ENCODE measurements around the gene SLC22A2.

SLC22A2 gene

DNA sequence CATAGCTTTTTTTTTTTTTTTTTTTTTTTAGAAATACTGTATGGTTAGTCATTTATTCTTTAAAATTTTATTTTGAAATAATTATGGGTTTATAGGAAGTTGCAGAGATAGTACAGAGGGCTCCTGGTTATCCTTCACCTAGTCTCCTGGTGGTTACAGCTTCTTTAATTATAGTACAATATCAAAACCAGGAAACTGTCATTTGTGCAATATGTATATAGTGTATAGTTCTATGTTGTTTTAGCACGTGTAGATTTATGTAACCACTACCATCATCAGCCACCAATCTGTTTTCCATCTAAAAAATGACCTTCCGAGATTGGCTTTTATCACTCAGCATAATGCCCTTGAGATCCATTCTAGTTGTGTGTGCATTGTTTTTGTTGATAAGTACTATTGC lies 54.7 kb downstream of the SLC22A2 start:
- no peak for DNase-seq

DNA sequence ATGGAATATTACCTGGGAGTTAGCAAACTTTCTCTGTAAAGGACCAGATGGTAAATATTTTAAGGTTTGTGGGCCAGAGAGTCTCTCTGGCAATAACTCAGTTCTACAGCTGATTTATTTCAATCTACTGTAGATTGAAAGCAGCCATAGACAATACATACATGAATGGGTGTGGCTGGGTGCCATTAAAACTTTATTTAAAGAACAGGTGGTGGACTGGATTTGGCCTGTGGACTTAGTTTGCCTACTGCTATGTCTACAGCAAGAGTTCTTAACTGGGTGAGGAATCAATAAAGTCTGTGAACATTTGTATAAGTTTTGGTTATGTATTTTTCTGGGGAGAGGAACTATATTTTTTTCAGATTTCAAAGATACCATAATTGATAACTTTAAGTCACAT lies 55.1 kb downstream of the SLC22A2 start:
- DNase-seq = no peak

DNA sequence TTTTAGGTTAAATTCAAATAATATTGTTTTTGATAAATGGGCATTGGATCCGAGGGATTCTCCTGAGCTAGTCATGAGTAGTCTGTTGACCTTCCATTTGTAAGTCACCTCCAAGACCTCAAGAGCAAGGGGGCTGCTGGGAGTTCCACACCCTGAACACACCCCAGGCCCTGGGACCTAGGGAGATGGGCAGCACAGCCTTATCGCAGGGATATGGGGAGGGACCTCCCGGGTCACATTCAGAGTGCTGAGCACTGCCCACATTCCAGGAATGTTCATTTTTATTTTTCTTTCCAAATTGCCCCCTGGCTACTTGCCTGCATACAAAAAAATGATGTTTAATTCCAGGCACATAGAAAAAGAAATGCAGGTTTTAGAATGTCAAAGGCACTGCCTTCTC lies 55.5 kb downstream of the SLC22A2 start:
- DNase-seq = no peak

- DNase-seq = no peak
Observed at GRCh38 chr6:160202411-160202810, 56.2 kb downstream of the SLC22A2 start.

DNA sequence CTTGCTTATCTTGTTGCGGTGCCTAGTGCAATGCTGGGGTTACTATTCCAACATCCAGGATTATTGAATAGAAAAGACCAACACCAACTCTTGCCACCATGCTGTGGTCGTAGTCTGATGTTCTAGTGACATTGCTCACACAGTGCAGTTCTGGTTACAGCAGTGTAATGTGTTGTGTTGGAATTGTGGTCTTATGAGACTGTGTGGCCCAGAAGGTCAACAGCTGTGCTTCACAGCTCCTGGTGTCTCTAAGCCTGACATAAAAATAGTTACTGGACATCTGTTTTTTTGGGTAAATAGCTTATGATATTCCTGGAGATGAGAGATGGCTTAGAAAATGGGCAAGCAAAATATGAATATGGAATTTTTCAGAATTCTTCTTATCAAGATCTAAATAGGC lies 57.6 kb downstream of the SLC22A2 start:
- no peak for DNase-seq

- no peak for DNase-seq
Observed at GRCh38 chr6:160198606-160199211, 59.9 kb downstream of the SLC22A2 start.

GRCh38 chr6:160197662-160198061 lies 61.0 kb downstream of the SLC22A2 start:
- no peak for DNase-seq

- DNase-seq = no peak
Observed at GRCh38 chr6:160194808-160195207, 63.8 kb downstream of the SLC22A2 start.

GRCh38 chr6:160192840-160193239 lies 65.8 kb downstream of the SLC22A2 start:
- no peak for DNase-seq

DNA sequence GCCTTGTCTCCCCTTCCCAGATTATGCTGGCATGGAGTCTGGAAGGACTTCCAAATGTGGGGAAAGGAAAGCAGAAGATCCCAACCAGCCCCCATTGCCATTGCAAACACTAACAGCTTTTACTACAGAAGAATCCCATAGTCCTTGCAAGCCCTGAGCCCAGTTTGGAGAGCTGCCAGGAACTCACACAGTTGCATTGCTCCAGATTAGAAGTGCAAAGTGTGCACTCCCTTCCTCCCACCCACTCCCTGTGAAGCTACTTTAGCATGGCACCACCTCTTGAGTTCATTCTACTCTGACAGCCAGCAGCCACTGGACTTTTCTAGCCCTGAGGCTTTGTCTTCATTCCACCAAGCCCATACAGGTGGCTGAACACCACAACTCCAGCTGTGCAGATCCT lies 67.6 kb downstream of the SLC22A2 start:
- DNase-seq = no peak

GRCh38 chr6:160190081-160190480 lies 68.5 kb downstream of the SLC22A2 start:
- no peak for DNase-seq

GRCh38 chr6:160188773-160189172 lies 69.8 kb downstream of the SLC22A2 start:
- DNase-seq = no peak

DNA sequence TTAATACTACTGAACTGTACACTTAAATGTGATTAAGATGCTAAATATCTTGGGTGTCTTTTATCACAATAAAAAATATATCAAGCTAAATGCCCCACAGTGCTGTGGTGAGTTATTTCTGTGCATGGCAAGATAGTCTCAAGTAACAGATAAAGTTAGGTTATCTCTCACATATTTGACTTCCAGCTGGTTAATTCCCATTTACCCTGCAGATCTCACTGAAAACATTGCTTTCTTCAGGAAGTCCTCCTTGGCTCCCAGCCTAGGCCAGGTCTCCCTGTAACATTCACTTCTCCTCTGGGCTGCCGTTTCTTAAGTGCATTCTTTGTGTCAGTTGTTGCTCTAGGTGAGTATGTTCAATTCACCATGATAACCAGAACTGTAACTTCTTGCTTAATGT lies 77.9 kb downstream of the SLC22A2 start:
- DNase-seq = no peak

DNA sequence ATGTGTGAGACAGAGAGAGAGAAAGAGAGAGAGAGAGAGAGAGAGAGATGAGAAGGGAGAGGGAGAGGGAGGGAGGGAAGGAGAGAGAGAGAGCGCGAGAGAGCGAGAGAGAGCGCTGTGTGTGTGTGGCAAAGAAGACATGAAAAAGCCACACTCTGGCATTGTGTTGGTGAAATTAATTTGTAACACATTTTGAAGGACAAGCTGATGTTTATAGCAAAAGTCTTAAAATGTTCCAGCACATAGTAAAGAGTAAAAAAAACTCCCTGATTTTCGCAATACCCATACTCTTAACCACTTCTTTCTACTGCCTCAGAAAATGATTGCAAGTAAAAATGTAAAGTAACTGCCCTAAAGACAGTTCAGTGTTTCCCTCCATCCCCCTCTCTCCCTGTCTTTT lies 80.3 kb downstream of the SLC22A2 start:
- no peak for DNase-seq

- DNase-seq = no peak
Observed at GRCh38 chr6:160177220-160177619, 81.4 kb downstream of the SLC22A2 start.

- no peak for DNase-seq
Observed at GRCh38 chr6:160174681-160175080, 83.9 kb downstream of the SLC22A2 start.

GRCh38 chr6:160173806-160174527 lies 84.7 kb downstream of the SLC22A2 start:
- DNase-seq = no peak

DNA sequence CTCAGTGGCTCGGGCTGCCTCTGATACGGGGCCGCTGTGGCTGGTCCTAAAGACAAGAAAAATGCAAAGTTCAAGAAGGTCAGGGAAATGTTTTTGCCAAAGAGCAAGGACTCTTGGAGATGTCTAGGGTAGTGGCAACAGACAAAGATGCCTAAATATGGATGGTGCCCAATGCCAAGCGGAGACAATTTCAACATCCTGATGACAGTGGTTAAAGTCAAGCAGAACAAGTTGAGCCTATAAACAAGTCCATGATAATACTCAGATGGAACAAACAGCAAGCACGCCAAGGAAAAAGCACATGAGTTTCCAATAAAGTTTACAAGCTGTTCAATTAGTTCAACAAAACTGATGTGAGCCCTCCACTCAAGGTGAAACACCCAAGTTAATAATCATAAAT lies 85.9 kb downstream of the SLC22A2 start:
- DNase-seq = no peak

DNA sequence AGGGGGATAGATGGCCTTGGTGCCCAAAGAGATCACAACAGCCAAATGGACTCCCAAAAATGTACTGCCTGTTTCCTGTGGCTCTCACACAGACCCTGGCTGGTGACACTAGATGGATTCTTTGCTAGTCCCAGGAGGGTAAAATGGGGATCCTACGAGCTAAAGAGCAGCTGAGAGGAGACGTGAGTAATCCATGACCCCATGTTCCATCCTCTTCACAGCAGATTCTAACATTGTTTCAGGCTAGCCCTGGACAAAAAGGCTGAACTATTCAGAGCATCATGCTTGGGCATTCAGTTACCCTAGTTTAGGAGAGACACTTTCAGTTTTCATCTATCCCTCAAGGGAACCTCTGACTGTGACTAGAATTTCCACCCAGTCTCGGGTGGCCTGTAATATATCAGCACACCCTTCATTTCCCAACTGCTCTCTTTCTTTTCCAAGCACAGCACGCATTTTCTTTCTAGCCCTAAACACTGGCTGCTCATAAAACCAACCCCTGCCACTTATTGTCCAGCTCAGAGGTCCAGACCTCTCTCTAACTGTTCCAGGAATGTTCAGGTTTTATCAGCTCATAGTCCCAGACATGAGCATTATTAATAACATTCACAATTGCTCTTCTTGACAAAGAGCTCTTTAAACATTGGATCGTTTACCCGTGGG lies 88.5 kb downstream of the SLC22A2 start:
- no peak for DNase-seq

DNA sequence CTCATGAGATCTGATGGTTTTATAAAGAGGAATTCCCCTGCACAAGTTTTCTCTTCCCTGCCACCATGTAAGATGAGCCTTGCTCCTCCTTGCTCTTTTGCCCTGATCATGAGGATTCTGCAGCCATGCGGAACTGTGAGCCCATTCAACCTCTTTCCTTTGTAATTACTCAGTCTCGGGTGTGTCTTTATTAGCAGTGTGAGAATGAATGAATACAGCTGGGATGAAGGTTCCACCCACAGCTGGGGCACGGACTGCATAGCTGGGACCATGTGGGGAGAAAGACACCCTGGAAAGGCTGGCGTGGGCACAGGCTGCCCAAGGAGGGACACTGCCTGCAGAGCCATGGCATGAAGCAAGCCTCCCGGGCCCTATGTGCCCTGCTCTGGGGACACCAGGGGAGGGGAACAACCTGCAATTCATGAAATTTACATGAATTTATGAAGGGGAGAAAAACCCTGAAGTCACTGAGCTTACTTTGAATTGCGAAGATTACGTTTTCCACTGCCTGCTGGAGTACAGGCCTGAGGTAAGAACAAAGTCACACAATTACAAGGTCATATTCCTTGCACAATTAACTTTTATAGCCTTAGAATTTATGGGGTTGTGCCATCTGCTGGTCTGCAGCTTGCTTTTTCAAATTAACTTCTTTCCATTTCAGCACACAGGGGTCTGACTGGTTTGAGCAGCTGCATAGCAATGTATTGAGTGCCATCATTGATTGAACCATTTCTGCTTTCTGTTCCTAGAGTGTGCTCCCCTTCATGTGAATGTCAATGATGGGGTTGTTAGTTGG lies 90.8 kb downstream of the SLC22A2 start:
- DNase-seq = no peak
